Ovary (tissue), 9 donors: ENCODE measurements around the gene PITPNC1. TPM values are rescaled to one million over a fixed set of nuclear protein-coding genes. Genes with fewer than 3 reads are reported as not detected.
"Not testable (repeated sequence)": the region's sequence is repeated elsewhere in the genome, so short reads cannot be mapped to it uniquely, and the experiment has no call there.

Experiments used
- DNase-seq, 5 donors: peaks; one replicate each; pipeline ENCODE4 v3.0.0-alpha.2; 2019 to 2020
- H3K27ac ChIP-seq, 2 donors: fragments of 200-600 bp; one replicate each; pipeline versions ENCODE4 v1.5.1 to v1.8.0; 2019 to 2022
- H3K27me3 ChIP-seq: fragments of 200-600 bp; one replicate; pipeline ENCODE4 v1.8.0; 2022
- H3K36me3 ChIP-seq: fragments of 200-600 bp; sonication (generic); one replicate; pipeline ENCODE4 v1.5.1; 2019
- H3K4me1 ChIP-seq: one replicate; pipeline ENCODE4 v1.8.1; 2013; ENCODE audit warnings: mild to moderate bottlenecking, moderate library complexity; ENCODE audit not compliant: insufficient read depth
- H3K4me3 ChIP-seq: fragments of 200-600 bp; sonication (generic); one replicate; pipeline ENCODE4 v1.5.1; 2017
- H3K9me3 ChIP-seq, 2 donors: fragments of 200-600 bp in 1 of 2; sonication (generic) in 1 of 2; one replicate each; pipeline versions ENCODE4 v1.5.1 to v1.8.1; 2013 to 2019; ENCODE audit warnings: mild to moderate bottlenecking in 1 of 2, moderate library complexity in 1 of 2
- CTCF ChIP-seq, 3 donors: fragments of 450-650 bp in 2 of 3; fragments of 200-600 bp in 1 of 3; IDR thresholded peaks; one replicate each; pipeline versions ENCODE4 v1.5.1 to v1.8.0; 2016 to 2022; ENCODE audit warnings: antibody characterized with exemption in 3 of 3, mild to moderate bottlenecking in 1 of 3
- EP300 ChIP-seq: sonication (generic); formaldehyde crosslinking; IDR thresholded peaks from one replicate; pipeline ENCODE4 v1.6.1; 2017; ENCODE audit warnings: antibody characterized with exemption
- POLR2A ChIP-seq: fragments of 450-650 bp; IDR thresholded peaks from one replicate; pipeline ENCODE4 v1.6.1; 2017; ENCODE audit warnings: antibody characterized with exemption, mild to moderate bottlenecking, moderate library complexity
- WGBS, 3 donors: extraction: QIAGEN DNeasy Blood & Tissue Kit in 1 of 3; methylation state at CpG; one replicate each; pipeline versions ENCODE4 v1.1.5 to v1.1.7; 2013 to 2017; 5-methylcytosine and 5-hydroxymethylcytosine counted together
- intact Hi-C, 4 donors: fragments of 100-400 bp; cut with DNase I; formaldehyde crosslinking; loops; one replicate each; pipeline versions ENCODE4 v1.11.0 to v1.15.1; 2022 to 2023
- polyA plus RNA-seq, 2 donors: library from polyadenylated mRNA; stranded (reverse); fragments of 200-250 nt in 1 of 2; fragments of 350-450 nt in 1 of 2; fragmentation: Illumina TruSeq in 1 of 2; extraction: RNeasy Lipid Tissue Mini Kit (QIAGEN cat#74804) in 1 of 2; gene quantifications; one replicate each; pipeline ENCODE4 v1.2.3, GENCODE V29; 2013 to 2014
- total RNA-seq, 7 donors: library from RNA; depleted of rRNA in 2 of 7; stranded (reverse); fragments of >200 nt in 2 of 7; fragmentation: NEBNext Ultra II Directional in 3 of 7; extraction: Animal tissue kit (Norgen Biotek cat#: 25700) in 3 of 7; gene quantifications; one replicate each; pipeline versions ENCODE4 v1.1.0 to v1.2.4, GENCODE V29; 2016 to 2023
- donor health status: DM: no; HTN: no; CAD: no; lungs with moderate emphysema.
- donor health status: DM: no; HTN: no; CAD: no.
- donor health status: Bipolar disorder and iron deficiency.
- donor health status: DM: yes; HTN: yes; CAD: no.
- donor health status: DM: no; HTN: no; CAD: no.
- donor health status: DM: yes; HTN: yes; CAD: no.

PITPNC1 gene
- total and polyA plus RNA-seq, 9 donors: 14.9 to 40.9 (median 23.8) TPM

GRCh38 chr17:67336859-67337258, 40.2 kb upstream of the PITPNC1 start:
- Histone ChIP-seq H3K36me3 (no peaks in the 10 kb centered on the region), H3K4me3 (no peak overlapping the region), H3K9me3 (no peaks in the 10 kb centered on the region), H3K4me1 (no peaks in the 10 kb centered on the region), H3K27ac (no peak overlapping the region), H3K27me3 (no peaks in the 10 kb centered on the region)
- TF ChIP-seq EP300 (no peak), CTCF (IDR thresholded peaks at IDR 0.05) (no peak), POLR2A (no peak)
- 85 to 92% (median 87%) methylated on average over 12 of the region's 12 CpGs for WGBS, 3 donors
- DNase-seq: no peak
- intact Hi-C loops: no loop called here

- H3K4me1 ChIP-seq, H3K27ac ChIP-seq, H3K27me3 ChIP-seq, H3K9me3 ChIP-seq, DNase-seq, H3K36me3 ChIP-seq, H3K4me3 ChIP-seq, intact Hi-C loops: not testable (repeated sequence)
- WGBS, 3 donors: 76 to 83% (median 77%) methylated on average over 7 of the region's 7 CpGs
These were observed 38.7 kb upstream of the PITPNC1 start for GRCh38 chr17:67338353-67338752.

GRCh38 chr17:67343237-67343636, 33.8 kb upstream of the PITPNC1 start:
- DNase-seq: no peak
- no peak overlapping the region for H3K4me3 ChIP-seq
- TF ChIP-seq EP300 (no peak), CTCF (IDR thresholded peaks at IDR 0.05) (no peak), POLR2A (no peak)
- H3K4me1 ChIP-seq: no peaks in the 10 kb centered on the region
- intact Hi-C loops: no loop called here
- no peaks in the 10 kb centered on the region for H3K9me3 ChIP-seq
- no peak overlapping the region for H3K27ac ChIP-seq
- 92 to 93% (median 92%) methylated on average over 5 of the region's 5 CpGs for WGBS, 3 donors
- no peaks in the 10 kb centered on the region for H3K36me3 ChIP-seq
- no peaks in the 10 kb centered on the region for H3K27me3 ChIP-seq

GRCh38 chr17:67347826-67348225, 29.3 kb upstream of the PITPNC1 start:
- DNase-seq: no peak
- H3K36me3 ChIP-seq: no peaks in the 10 kb centered on the region
- no peaks in the 10 kb centered on the region for H3K27me3 ChIP-seq
- H3K27ac ChIP-seq: no peak overlapping the region
- no peaks in the 10 kb centered on the region for H3K4me1 ChIP-seq
- no peak overlapping the region for H3K4me3 ChIP-seq
- 97 to 99% (median 97%) methylated on average over 3 of the region's 3 CpGs for WGBS, 3 donors
- intact Hi-C loops: no loop called here
- H3K9me3 ChIP-seq: no peaks in the 10 kb centered on the region
- no peak for TF ChIP-seq POLR2A
- no peak for TF ChIP-seq EP300
- TF ChIP-seq CTCF (IDR thresholded peaks at IDR 0.05): no peak

GRCh38 chr17:67349420-67349819, 27.7 kb upstream of the PITPNC1 start:
- H3K36me3 ChIP-seq: no peaks in the 10 kb centered on the region
- no peaks in the 10 kb centered on the region for H3K4me1 ChIP-seq
- H3K27ac ChIP-seq: no peak overlapping the region
- 90 to 94% (median 93%) methylated on average over 1 of the region's 1 CpG for WGBS, 3 donors
- no peak for DNase-seq
- H3K4me3 ChIP-seq: no peak overlapping the region
- intact Hi-C loops: no loop called here
- TF ChIP-seq CTCF (IDR thresholded peaks at IDR 0.05): no peak
- TF ChIP-seq POLR2A: no peak
- no peak for TF ChIP-seq EP300
- no peaks in the 10 kb centered on the region for H3K9me3 ChIP-seq
- H3K27me3 ChIP-seq: no peaks in the 10 kb centered on the region
